Smooth muscle cell (in vitro differentiated cells): ENCODE data around the gene ALCAM. TPM values are rescaled to one million over a fixed set of nuclear protein-coding genes. Genes with fewer than 3 reads are reported as not detected.

Experiments used
- DNase-seq: peaks from one replicate; lab custom pipeline; 2025; ENCODE audit not compliant: unreplicated experiment; lab: John Stamatoyannopoulos, UW
- H2AFZ ChIP-seq: fragments of 200-600 bp; sonication (generic); 2 replicates; pipeline ENCODE4 v1.6.0; 2016; ENCODE audit warnings: antibody characterized with exemption, low read depth, mild to moderate bottlenecking
- H3F3A ChIP-seq: fragments of 200-600 bp; sonication (generic); 2 replicates; pipeline ENCODE4 v1.6.0; 2017; ENCODE audit warnings: antibody characterized with exemption, low read depth
- H3K27ac ChIP-seq: fragments of 200-600 bp; sonication (generic); 2 replicates; pipeline ENCODE4 v1.5.1; 2016; ENCODE audit warnings: low read depth, mild to moderate bottlenecking
- H3K27me3 ChIP-seq: fragments of 200-600 bp; sonication (generic); 2 replicates; pipeline ENCODE4 v1.6.1; 2016; ENCODE audit warnings: low read depth, mild to moderate bottlenecking
- H3K36me3 ChIP-seq: fragments of 200-600 bp; sonication (generic); 2 replicates; pipeline ENCODE4 v1.5.1; 2016; ENCODE audit warnings: low read depth
- H3K4me1 ChIP-seq: fragments of 200-600 bp; sonication (generic); 2 replicates; pipeline ENCODE4 v1.5.1; 2016; ENCODE audit warnings: low read depth
- H3K4me2 ChIP-seq: fragments of 200-600 bp; sonication (generic); 2 replicates; pipeline ENCODE4 v1.6.0; 2016; ENCODE audit warnings: mild to moderate bottlenecking
- H3K4me3 ChIP-seq: fragments of 200-600 bp; sonication (generic); 2 replicates; pipeline ENCODE4 v1.5.1; 2016; ENCODE audit warnings: mild to moderate bottlenecking
- H3K79me2 ChIP-seq: fragments of 200-600 bp; sonication (generic); 2 replicates; pipeline ENCODE4 v1.6.0; 2016; ENCODE audit warnings: low read depth, mild to moderate bottlenecking
- H3K9ac ChIP-seq: fragments of 200-600 bp; sonication (generic); 2 replicates; pipeline ENCODE4 v1.6.0; 2016; ENCODE audit warnings: low read depth
- H3K9me3 ChIP-seq: fragments of 200-600 bp; sonication (generic); replicated peaks from 2 replicates; pipeline ENCODE4 v1.5.1; 2016; ENCODE audit warnings: low read depth
- H4K20me1 ChIP-seq: fragments of 200-600 bp; sonication (generic); 2 replicates; pipeline ENCODE4 v1.6.0; 2016; ENCODE audit warnings: low read depth
- WGBS: methylation state at CpG from one replicate; pipeline ENCODE4 v1.1.7; 2016; ENCODE audit warnings: low lambda C conversion rate; 5-methylcytosine and 5-hydroxymethylcytosine counted together
- polyA plus RNA-seq: library from polyadenylated mRNA; unstranded; fragments of >200 nt; fragmentation: Nextera tagmentation; extraction: Ambion mirVana; gene quantifications from 2 replicates; pipeline ENCODE4 v1.2.1, GENCODE V29; 2016
- total RNA-seq: library from RNA; depleted of rRNA; stranded (reverse); fragments of >200 nt; gene quantifications from 2 replicates; pipeline ENCODE4 v1.2.3, GENCODE V29; 2014
- TF ChIP-seq, protein P1 (sequence below): fragments of 200-600 bp; sonication (generic); IDR thresholded peaks from 2 replicates; pipeline ENCODE4 v1.5.1; 2017; ENCODE audit warnings: borderline replicate concordance, mild to moderate bottlenecking, antibody characterized with exemption; ENCODE audit not compliant: insufficient read depth, poor library complexity, severe bottlenecking

The ALCAM gene
- total and polyA plus RNA-seq, 2 experiments from 2014 or later = 110 to 314 TPM

DNA sequence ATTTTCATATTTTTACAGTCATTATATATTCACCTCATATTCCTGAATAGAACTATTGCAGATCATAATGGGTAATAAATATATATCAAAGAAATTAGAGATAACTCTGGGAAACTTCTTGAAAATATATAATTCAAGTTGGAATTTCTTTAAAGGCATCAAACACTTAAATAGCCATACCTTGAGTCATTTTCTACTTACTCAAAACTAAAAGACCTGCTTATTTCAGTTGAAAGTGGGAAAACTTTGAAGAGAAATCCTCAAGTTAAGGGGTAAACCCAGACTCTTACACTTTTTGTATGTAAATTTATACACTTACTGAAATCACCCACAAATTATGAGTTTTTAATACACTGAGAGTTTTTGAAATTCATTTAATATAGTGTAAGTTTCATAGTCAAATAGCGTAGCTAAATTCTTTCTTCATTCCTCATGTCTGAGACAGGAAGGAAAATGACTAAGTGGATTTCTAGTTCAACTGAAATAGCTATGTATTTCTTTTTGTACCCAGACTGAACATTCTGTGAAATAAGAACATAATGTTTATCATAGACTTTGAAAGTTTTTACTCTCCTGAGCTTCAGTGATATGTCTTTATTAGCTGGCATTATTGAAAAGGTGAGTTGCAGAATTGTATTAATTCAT is 4.6 kb upstream of the ALCAM start:
- H3K9ac ChIP-seq = peak overlapping the region; percentile 60
- H3K36me3 ChIP-seq = no peaks in the 10 kb centered on the region
- H3F3A ChIP-seq = peaks cover 31% of the 10 kb centered on the region
- no peak overlapping the region for H3K4me3 ChIP-seq
- H3K79me2 ChIP-seq = peaks cover 4% of the 10 kb centered on the region
- 0% methylated on average over 1 of the region's 1 CpG for WGBS
- no peaks in the 10 kb centered on the region for H4K20me1 ChIP-seq
- TF ChIP-seq, protein P1, sequence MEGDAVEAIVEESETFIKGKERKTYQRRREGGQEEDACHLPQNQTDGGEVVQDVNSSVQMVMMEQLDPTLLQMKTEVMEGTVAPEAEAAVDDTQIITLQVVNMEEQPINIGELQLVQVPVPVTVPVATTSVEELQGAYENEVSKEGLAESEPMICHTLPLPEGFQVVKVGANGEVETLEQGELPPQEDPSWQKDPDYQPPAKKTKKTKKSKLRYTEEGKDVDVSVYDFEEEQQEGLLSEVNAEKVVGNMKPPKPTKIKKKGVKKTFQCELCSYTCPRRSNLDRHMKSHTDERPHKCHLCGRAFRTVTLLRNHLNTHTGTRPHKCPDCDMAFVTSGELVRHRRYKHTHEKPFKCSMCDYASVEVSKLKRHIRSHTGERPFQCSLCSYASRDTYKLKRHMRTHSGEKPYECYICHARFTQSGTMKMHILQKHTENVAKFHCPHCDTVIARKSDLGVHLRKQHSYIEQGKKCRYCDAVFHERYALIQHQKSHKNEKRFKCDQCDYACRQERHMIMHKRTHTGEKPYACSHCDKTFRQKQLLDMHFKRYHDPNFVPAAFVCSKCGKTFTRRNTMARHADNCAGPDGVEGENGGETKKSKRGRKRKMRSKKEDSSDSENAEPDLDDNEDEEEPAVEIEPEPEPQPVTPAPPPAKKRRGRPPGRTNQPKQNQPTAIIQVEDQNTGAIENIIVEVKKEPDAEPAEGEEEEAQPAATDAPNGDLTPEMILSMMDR = no peak
- peak overlapping the region; percentile 99 for H3K27ac ChIP-seq
- no peaks in the 10 kb centered on the region for H3K9me3 ChIP-seq
- no peaks in the 10 kb centered on the region for H3K27me3 ChIP-seq
- DNase-seq = no peak
- H3K4me2 ChIP-seq = peak overlapping the region; percentile 70
- peaks cover 26% of the 10 kb centered on the region for H3K4me1 ChIP-seq
- H2AFZ ChIP-seq = peak overlapping the region; percentile 79

DNA sequence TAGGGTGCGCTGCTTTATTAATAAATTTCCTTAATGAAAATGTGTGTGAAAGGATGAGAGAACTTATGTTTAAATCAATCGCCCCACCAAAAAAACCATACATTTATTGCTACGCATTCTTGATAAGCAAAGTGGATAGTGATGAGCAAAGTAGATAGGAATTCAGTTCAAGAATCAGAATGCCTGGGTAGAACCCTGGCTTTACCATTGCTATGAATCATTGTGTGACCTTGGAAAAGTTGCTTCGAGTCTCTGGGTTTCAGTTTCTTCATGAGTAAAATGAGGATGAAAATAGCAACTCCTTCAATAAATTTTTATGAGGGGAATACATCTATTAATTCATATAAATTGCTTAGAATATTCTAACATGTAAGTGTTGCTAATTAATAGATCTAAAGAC is 2.6 kb upstream of the ALCAM start:
- peaks cover 31% of the 10 kb centered on the region for H3F3A ChIP-seq
- TF ChIP-seq, protein P1 = no peak
- no peaks in the 10 kb centered on the region for H3K9me3 ChIP-seq
- H3K4me3 ChIP-seq = peak overlapping the region; percentile 14
- 48% methylated on average over 4 of the region's 4 CpGs for WGBS
- H2AFZ ChIP-seq = no peak overlapping the region
- H3K36me3 ChIP-seq = no peaks in the 10 kb centered on the region
- no peak for DNase-seq
- H3K27me3 ChIP-seq = no peaks in the 10 kb centered on the region
- H4K20me1 ChIP-seq = no peaks in the 10 kb centered on the region
- H3K9ac ChIP-seq = peak overlapping the region; percentile 86
- peaks cover 26% of the 10 kb centered on the region for H3K4me1 ChIP-seq
- H3K27ac ChIP-seq = peak overlapping the region; percentile 99
- peaks cover 23% of the 10 kb centered on the region for H3K79me2 ChIP-seq
- H3K4me2 ChIP-seq = peak overlapping the region; percentile 92

DNA sequence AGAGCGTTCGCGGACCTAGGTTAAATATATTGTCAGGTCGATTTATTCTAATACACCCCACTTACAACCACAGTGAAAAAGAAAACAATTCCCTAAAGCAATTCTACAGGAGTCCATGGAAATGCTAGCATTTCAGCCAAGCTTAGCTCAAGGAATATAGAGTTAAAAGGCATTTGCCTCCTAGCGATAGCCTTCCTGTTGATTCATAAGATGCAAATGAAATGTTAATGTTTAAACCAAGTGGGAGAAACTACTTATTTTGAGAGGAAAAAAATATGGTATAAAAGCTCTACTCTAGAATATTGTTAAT is 1.7 kb upstream of the ALCAM start:
- peak overlapping the region; percentile 86 for H3K9ac ChIP-seq
- WGBS = 9% methylated on average over 5 of the region's 5 CpGs

More for the DNA sequence above, 1.7 kb upstream of the ALCAM start:
- peaks cover 28% of the 10 kb centered on the region for H3K4me1 ChIP-seq
- peaks cover 32% of the 10 kb centered on the region for H3K79me2 ChIP-seq
- no peaks in the 10 kb centered on the region for H3K9me3 ChIP-seq
- no peak for DNase-seq
- H3K4me2 ChIP-seq = peak overlapping the region; percentile 92
- H3K27me3 ChIP-seq = no peaks in the 10 kb centered on the region
- H3K36me3 ChIP-seq = no peaks in the 10 kb centered on the region
- H2AFZ ChIP-seq = peak overlapping the region; percentile 53
- H3F3A ChIP-seq = peaks cover 26% of the 10 kb centered on the region
- peak overlapping the region; percentile 99 for H3K27ac ChIP-seq
- TF ChIP-seq, protein P1 = no peak
- peak overlapping the region; percentile 68 for H3K4me3 ChIP-seq
- H4K20me1 ChIP-seq = no peaks in the 10 kb centered on the region
